Measurements from ENCODE around the gene DNAJC4.
A peak's percentile ranks its signal among the peaks of the same experiment; 100 is the strongest.

The DNAJC4 gene

GRCh38 chr11:64222651-64223000 lies 7.7 kb upstream of the DNAJC4 start:
- no peak overlapping the region for H3K9ac ChIP-seq (ENCODE audit: low read length in 2 of 2)
- H3K9me3 ChIP-seq (ENCODE audit: control insufficient read depth in 2 of 2, low read length in 2 of 2), result no peaks in the 10 kb centered on the region
- peaks cover 0 to 9% of the 10 kb centered on the region in 2 donors for H3K36me3 ChIP-seq (ENCODE audit: control insufficient read depth in 2 of 2, insufficient read depth in 2 of 2, low read length in 2 of 2)

GRCh38 chr11:64223001-64223651 lies 7.2 kb upstream of the DNAJC4 start:
- H3K27ac ChIP-seq (ENCODE audit: low read length), result no peak overlapping the region
- H3K4me1 ChIP-seq (ENCODE audit: control insufficient read depth, insufficient read depth, low read length), result peaks cover 28% of the 10 kb centered on the region
- H3K36me3 ChIP-seq (ENCODE audit: control insufficient read depth in 2 of 2, insufficient read depth in 2 of 2, low read length in 2 of 2), result peaks cover 0 to 9% of the 10 kb centered on the region in 2 donors

More at GRCh38 chr11:64222651-64223000, 7.7 kb upstream of the DNAJC4 start:
- Histone ChIP-seq H3K27ac (ENCODE audit: low read length) (no peak overlapping the region), H3K4me1 (ENCODE audit: control insufficient read depth, insufficient read depth, low read length) (peaks cover 27% of the 10 kb centered on the region), H3K27me3 (ENCODE audit: control insufficient read depth in 1 of 2, insufficient read depth in 2 of 2, low read length in 2 of 2) (no peaks in the 10 kb centered on the region), H3K4me3 (ENCODE audit: low read length in 2 of 2) (no peak overlapping the region)

GRCh38 chr11:64224151-64224890 lies 6.0 kb upstream of the DNAJC4 start:
- H3K27me3 ChIP-seq (ENCODE audit: control insufficient read depth in 1 of 2, insufficient read depth in 2 of 2, low read length in 2 of 2), result no peaks in the 10 kb centered on the region
- no peak overlapping the region for H3K27ac ChIP-seq (ENCODE audit: low read length)
- H3K36me3 ChIP-seq (ENCODE audit: control insufficient read depth in 2 of 2, insufficient read depth in 2 of 2, low read length in 2 of 2), result peaks cover 0 to 9% of the 10 kb centered on the region in 2 donors
- peaks cover 30% of the 10 kb centered on the region for H3K4me1 ChIP-seq (ENCODE audit: control insufficient read depth, insufficient read depth, low read length)
- no peaks in the 10 kb centered on the region for H3K9me3 ChIP-seq (ENCODE audit: control insufficient read depth in 2 of 2, low read length in 2 of 2)
- H3K4me3 ChIP-seq (ENCODE audit: low read length in 2 of 2), result no peak overlapping the region
- no peak overlapping the region for H3K9ac ChIP-seq (ENCODE audit: low read length in 2 of 2)

More at GRCh38 chr11:64223001-64223651, 7.2 kb upstream of the DNAJC4 start:
- Histone ChIP-seq H3K9ac (ENCODE audit: low read length in 2 of 2) (no peak overlapping the region), H3K4me3 (ENCODE audit: low read length in 2 of 2) (no peak overlapping the region), H3K9me3 (ENCODE audit: control insufficient read depth in 2 of 2, low read length in 2 of 2) (no peaks in the 10 kb centered on the region), H3K27me3 (ENCODE audit: control insufficient read depth in 1 of 2, insufficient read depth in 2 of 2, low read length in 2 of 2) (no peaks in the 10 kb centered on the region)

GRCh38 chr11:64224891-64225607 lies 5.3 kb upstream of the DNAJC4 start:
- peak overlapping the region; percentile 73 for H3K27ac ChIP-seq (ENCODE audit: low read length)
- H3K27me3 ChIP-seq (ENCODE audit: control insufficient read depth in 1 of 2, insufficient read depth in 2 of 2, low read length in 2 of 2), result no peaks in the 10 kb centered on the region
- H3K4me3 ChIP-seq (ENCODE audit: low read length in 2 of 2), result peak overlapping the region; percentile 93
- H3K36me3 ChIP-seq (ENCODE audit: control insufficient read depth in 2 of 2, insufficient read depth in 2 of 2, low read length in 2 of 2), result peaks cover 0 to 9% of the 10 kb centered on the region in 2 donors
- peak overlapping the region; percentile 86 to 98 for H3K9ac ChIP-seq (ENCODE audit: low read length in 2 of 2)
- H3K4me1 ChIP-seq (ENCODE audit: control insufficient read depth, insufficient read depth, low read length), result peaks cover 38% of the 10 kb centered on the region
- H3K9me3 ChIP-seq (ENCODE audit: control insufficient read depth in 2 of 2, low read length in 2 of 2), result no peaks in the 10 kb centered on the region

- no peaks in the 10 kb centered on the region for H3K27me3 ChIP-seq (ENCODE audit: control insufficient read depth in 1 of 2, insufficient read depth in 2 of 2, low read length in 2 of 2)
- peak within 1 kb of the TSS; percentile 73 for H3K27ac ChIP-seq (ENCODE audit: low read length)
- peak within 1 kb of the TSS; percentile 91 to 98 for H3K9ac ChIP-seq (ENCODE audit: low read length in 2 of 2)
- H3K4me1 ChIP-seq (ENCODE audit: control insufficient read depth, insufficient read depth, low read length), result peaks cover 41% of the 10 kb centered on the region
- peaks cover 0 to 9% of the 10 kb centered on the region in 2 donors for H3K36me3 ChIP-seq (ENCODE audit: control insufficient read depth in 2 of 2, insufficient read depth in 2 of 2, low read length in 2 of 2)
- peak within 1 kb of the TSS; percentile 93 for H3K4me3 ChIP-seq (ENCODE audit: low read length in 2 of 2)
- H3K9me3 ChIP-seq (ENCODE audit: control insufficient read depth in 2 of 2, low read length in 2 of 2), result no peaks in the 10 kb centered on the region
Measured at GRCh38 chr11:64225608-64226506, 4.5 kb upstream of the DNAJC4 start, which contains the start of the genes NUDT22 and TRPT1. Gene NUDT22, plus strand, starts transcription at chr11:64226274. Its CDS starts 379 bp downstream, at chr11:64226653. Gene TRPT1, minus strand, starts transcription at chr11:64226186. Its CDS starts 326 bp downstream, at chr11:64225860.

GRCh38 chr11:64226507-64227051 lies 3.8 kb upstream of the DNAJC4 start:
- peaks cover 46% of the 10 kb centered on the region for H3K4me1 ChIP-seq (ENCODE audit: control insufficient read depth, insufficient read depth, low read length)
- H3K4me3 ChIP-seq (ENCODE audit: low read length in 2 of 2), result peak overlapping the region; percentile 93
- peaks cover 0 to 9% of the 10 kb centered on the region in 2 donors for H3K36me3 ChIP-seq (ENCODE audit: control insufficient read depth in 2 of 2, insufficient read depth in 2 of 2, low read length in 2 of 2)
- peak overlapping the region; percentile 73 for H3K27ac ChIP-seq (ENCODE audit: low read length)
- H3K9ac ChIP-seq (ENCODE audit: low read length in 2 of 2), result peak overlapping the region; percentile 91 to 98
- no peaks in the 10 kb centered on the region for H3K27me3 ChIP-seq (ENCODE audit: control insufficient read depth in 1 of 2, insufficient read depth in 2 of 2, low read length in 2 of 2)
- H3K9me3 ChIP-seq (ENCODE audit: control insufficient read depth in 2 of 2, low read length in 2 of 2), result no peaks in the 10 kb centered on the region

GRCh38 chr11:64227405-64227956 lies 2.9 kb upstream of the DNAJC4 start:
- H3K9ac ChIP-seq (ENCODE audit: low read length in 2 of 2), result peak overlapping the region; percentile 91 to 98
- H3K4me3 ChIP-seq (ENCODE audit: low read length in 2 of 2), result peak overlapping the region; percentile 93
- peaks cover 55% of the 10 kb centered on the region for H3K4me1 ChIP-seq (ENCODE audit: control insufficient read depth, insufficient read depth, low read length)

GRCh38 chr11:64229090-64229743 lies 1.1 kb upstream of the DNAJC4 start:
- H3K36me3 ChIP-seq (ENCODE audit: control insufficient read depth in 2 of 2, insufficient read depth in 2 of 2, low read length in 2 of 2), result peaks cover 0 to under 1% of the 10 kb centered on the region in 2 donors
- no peaks in the 10 kb centered on the region for H3K27me3 ChIP-seq (ENCODE audit: control insufficient read depth in 1 of 2, insufficient read depth in 2 of 2, low read length in 2 of 2)
- peaks cover 70% of the 10 kb centered on the region for H3K4me1 ChIP-seq (ENCODE audit: control insufficient read depth, insufficient read depth, low read length)
- H3K9ac ChIP-seq (ENCODE audit: low read length in 2 of 2), result peak overlapping the region; percentile 80 to 94
- peak overlapping the region; percentile 91 for H3K27ac ChIP-seq (ENCODE audit: low read length)
- peak overlapping the region; percentile 84 to 86 for H3K4me3 ChIP-seq (ENCODE audit: low read length in 2 of 2)
- no peaks in the 10 kb centered on the region for H3K9me3 ChIP-seq (ENCODE audit: control insufficient read depth in 2 of 2, low read length in 2 of 2)

More at GRCh38 chr11:64227405-64227956, 2.9 kb upstream of the DNAJC4 start:
- Histone ChIP-seq H3K36me3 (ENCODE audit: control insufficient read depth in 2 of 2, insufficient read depth in 2 of 2, low read length in 2 of 2) (peaks cover 0 to 8% of the 10 kb centered on the region in 2 donors), H3K9me3 (ENCODE audit: control insufficient read depth in 2 of 2, low read length in 2 of 2) (no peaks in the 10 kb centered on the region), H3K27me3 (ENCODE audit: control insufficient read depth in 1 of 2, insufficient read depth in 2 of 2, low read length in 2 of 2) (no peaks in the 10 kb centered on the region), H3K27ac (ENCODE audit: low read length) (no peak overlapping the region)

GRCh38 chr11:64229744-64230170 lies 591 bp upstream of the DNAJC4 start:
- Histone ChIP-seq H3K27me3 (ENCODE audit: control insufficient read depth in 1 of 2, insufficient read depth in 2 of 2, low read length in 2 of 2) (no peaks in the 10 kb centered on the region), H3K4me3 (ENCODE audit: low read length in 2 of 2) (peak overlapping the region; percentile 84 to 86), H3K4me1 (ENCODE audit: control insufficient read depth, insufficient read depth, low read length) (peaks cover 68% of the 10 kb centered on the region), H3K27ac (ENCODE audit: low read length) (peak overlapping the region; percentile 91), H3K9me3 (ENCODE audit: control insufficient read depth in 2 of 2, low read length in 2 of 2) (no peaks in the 10 kb centered on the region), H3K9ac (ENCODE audit: low read length in 2 of 2) (peak overlapping the region; percentile 80 to 94), H3K36me3 (ENCODE audit: control insufficient read depth in 2 of 2, insufficient read depth in 2 of 2, low read length in 2 of 2) (no peaks in the 10 kb centered on the region)

Data from stomach smooth muscle (tissue), 2 donors.